ENCODE results near the gene ELANE. TPM values are rescaled to one million over a fixed set of nuclear protein-coding genes. Genes with fewer than 3 reads are reported as not detected.

ELANE gene
- total and polyA plus RNA-seq, 9 of the 15 experiments (the other 6 are each of a cell fraction or from before 2014, with no cell fraction given) = not detected

DNA sequence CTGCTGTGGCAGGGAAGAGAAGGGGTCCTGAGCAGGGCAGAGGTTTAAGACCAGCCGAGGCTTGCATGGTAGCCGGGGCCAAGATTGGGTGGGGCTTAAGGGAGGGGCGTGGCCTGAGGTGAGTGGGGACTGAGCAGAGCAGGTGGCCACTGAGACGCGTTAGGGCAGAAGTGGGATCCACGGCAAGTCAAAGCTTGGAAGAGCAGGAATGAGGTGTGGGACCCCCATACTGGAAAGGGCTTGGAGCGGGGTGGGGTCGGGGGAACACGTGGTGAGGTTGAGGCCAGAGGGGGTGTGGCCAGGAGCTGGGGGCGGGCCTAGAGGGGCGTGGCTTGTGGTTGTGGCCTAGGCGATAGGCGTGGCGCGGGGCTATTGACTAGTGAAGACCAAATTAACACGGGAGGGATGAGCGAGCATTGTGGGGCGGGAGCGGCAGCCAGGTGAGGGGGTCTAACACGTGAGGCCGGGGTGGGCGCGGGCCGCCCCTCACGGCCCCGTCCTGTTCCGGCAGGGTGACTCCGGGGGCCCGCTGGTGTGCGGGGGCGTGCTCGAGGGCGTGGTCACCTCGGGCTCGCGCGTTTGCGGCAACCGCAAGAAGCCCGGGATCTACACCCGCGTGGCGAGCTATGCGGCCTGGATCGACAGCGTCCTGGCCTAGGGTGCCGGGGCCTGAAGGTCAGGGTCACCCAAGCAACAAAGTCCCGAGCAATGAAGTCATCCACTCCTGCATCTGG is 10.6 kb downstream of the ELANE start (continued):
- TF ChIP-seq, protein P1, sequence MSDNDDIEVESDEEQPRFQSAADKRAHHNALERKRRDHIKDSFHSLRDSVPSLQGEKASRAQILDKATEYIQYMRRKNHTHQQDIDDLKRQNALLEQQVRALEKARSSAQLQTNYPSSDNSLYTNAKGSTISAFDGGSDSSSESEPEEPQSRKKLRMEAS (CRISPR knock-in tag; IDR thresholded peaks at IDR 0.05) = peak; percentile 91
- TF ChIP-seq COPS2 (conservative IDR thresholded peaks at IDR 0.05) (no peak), TRIM28 (IDR thresholded peaks at IDR 0.05) (no peak), PHB2 (IDR thresholded peaks at IDR 0.05; ENCODE audit: low read depth) (no peak), POLR2G (IDR thresholded peaks at IDR 0.05; ENCODE audit: low read depth, low read length) (peak; percentile 77), ZNF444 (CRISPR knock-in tag; IDR thresholded peaks at IDR 0.05) (no peak), SAP30 (IDR thresholded peaks at IDR 0.05; ENCODE audit: borderline replicate concordance, insufficient read depth, low read depth, low read length, poor library complexity, severe bottlenecking) (peak; percentile 61), BHLHE40 (IDR thresholded peaks at IDR 0.05; ENCODE audit: low read length) (0 out of 2 replicates have a peak, but pooled peaks have one; percentile 1), PHF8 (IDR thresholded peaks at IDR 0.05; ENCODE audit: borderline replicate concordance, low read length) (peak; percentile 16; the same call in 1 of the 2 replicates), ZNF232 (CRISPR knock-in tag; IDR thresholded peaks at IDR 0.05) (0 out of 2 replicates have a peak, but pooled peaks have one; percentile 72), EP300 (IDR thresholded peaks at IDR 0.05; ENCODE audit: low read length) (no peak), RAD51 (IDR thresholded peaks at IDR 0.05; ENCODE audit: borderline replicate concordance, low read depth) (peak; percentile 77), ZNF384 (IDR thresholded peaks at IDR 0.05; ENCODE audit: low read depth, low read length) (no peak), RBM17 (IDR thresholded peaks at IDR 0.05; ENCODE audit: borderline replicate concordance, low read depth, low read length) (no peak), HDAC6 (IDR thresholded peaks at IDR 0.05; ENCODE audit: low read depth, low read length) (no peak)
- TF ChIP-seq, protein P2, sequence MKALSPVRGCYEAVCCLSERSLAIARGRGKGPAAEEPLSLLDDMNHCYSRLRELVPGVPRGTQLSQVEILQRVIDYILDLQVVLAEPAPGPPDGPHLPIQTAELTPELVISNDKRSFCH (CRISPR knock-in tag; IDR thresholded peaks at IDR 0.05) = no peak
- TF ChIP-seq, protein P2 (tag; IDR thresholded peaks at IDR 0.05) = no peak
- TF ChIP-seq, protein P3, sequence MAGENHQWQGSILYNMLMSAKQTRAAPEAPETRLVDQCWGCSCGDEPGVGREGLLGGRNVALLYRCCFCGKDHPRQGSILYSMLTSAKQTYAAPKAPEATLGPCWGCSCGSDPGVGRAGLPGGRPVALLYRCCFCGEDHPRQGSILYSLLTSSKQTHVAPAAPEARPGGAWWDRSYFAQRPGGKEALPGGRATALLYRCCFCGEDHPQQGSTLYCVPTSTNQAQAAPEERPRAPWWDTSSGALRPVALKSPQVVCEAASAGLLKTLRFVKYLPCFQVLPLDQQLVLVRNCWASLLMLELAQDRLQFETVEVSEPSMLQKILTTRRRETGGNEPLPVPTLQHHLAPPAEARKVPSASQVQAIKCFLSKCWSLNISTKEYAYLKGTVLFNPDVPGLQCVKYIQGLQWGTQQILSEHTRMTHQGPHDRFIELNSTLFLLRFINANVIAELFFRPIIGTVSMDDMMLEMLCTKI (IDR thresholded peaks at IDR 0.05; ENCODE audit: partially characterized antibody) = no peak
- TF ChIP-seq, protein P4, sequence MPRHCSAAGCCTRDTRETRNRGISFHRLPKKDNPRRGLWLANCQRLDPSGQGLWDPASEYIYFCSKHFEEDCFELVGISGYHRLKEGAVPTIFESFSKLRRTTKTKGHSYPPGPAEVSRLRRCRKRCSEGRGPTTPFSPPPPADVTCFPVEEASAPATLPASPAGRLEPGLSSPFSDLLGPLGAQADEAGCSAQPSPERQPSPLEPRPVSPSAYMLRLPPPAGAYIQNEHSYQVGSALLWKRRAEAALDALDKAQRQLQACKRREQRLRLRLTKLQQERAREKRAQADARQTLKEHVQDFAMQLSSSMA (CRISPR knock-in tag; IDR thresholded peaks at IDR 0.05) = no peak
- TF ChIP-seq, protein P5, sequence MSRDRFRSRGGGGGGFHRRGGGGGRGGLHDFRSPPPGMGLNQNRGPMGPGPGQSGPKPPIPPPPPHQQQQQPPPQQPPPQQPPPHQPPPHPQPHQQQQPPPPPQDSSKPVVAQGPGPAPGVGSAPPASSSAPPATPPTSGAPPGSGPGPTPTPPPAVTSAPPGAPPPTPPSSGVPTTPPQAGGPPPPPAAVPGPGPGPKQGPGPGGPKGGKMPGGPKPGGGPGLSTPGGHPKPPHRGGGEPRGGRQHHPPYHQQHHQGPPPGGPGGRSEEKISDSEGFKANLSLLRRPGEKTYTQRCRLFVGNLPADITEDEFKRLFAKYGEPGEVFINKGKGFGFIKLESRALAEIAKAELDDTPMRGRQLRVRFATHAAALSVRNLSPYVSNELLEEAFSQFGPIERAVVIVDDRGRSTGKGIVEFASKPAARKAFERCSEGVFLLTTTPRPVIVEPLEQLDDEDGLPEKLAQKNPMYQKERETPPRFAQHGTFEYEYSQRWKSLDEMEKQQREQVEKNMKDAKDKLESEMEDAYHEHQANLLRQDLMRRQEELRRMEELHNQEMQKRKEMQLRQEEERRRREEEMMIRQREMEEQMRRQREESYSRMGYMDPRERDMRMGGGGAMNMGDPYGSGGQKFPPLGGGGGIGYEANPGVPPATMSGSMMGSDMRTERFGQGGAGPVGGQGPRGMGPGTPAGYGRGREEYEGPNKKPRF (IDR thresholded peaks at IDR 0.05; ENCODE audit: low read depth, low read length) = no peak
